ENCODE measurements around the gene MAPK14. TPM values are rescaled to one million over a fixed set of nuclear protein-coding genes. Genes with fewer than 3 reads are reported as not detected.
A peak's percentile ranks its signal among the peaks of the same experiment; 100 is the strongest.

Gene MAPK14
- total and polyA plus RNA-seq, 12 donors = 11.3 to 119 (median 49.3) TPM

GRCh38 chr6:36136034-36136433 lies 108.4 kb downstream of the MAPK14 start:
- Histone ChIP-seq H3K4me1 (replicated peaks in 1 of 2) (peaks cover 39 to 58% of the 10 kb centered on the region in 2 donors), H3K36me3 (replicated peaks in 1 of 2) (peaks cover 0 to 49% of the 10 kb centered on the region in 2 donors), H3K4me3 (no peak overlapping the region), H3K27me3 (no peaks in the 10 kb centered on the region), H3K9me3 (replicated peaks in 1 of 3) (no peaks in the 10 kb centered on the region), H3K27ac (no peak overlapping the region)
- intact Hi-C loops (cut with DNase I) = loop anchor here in 1 of 2 donors (10.0 kb wide), 2 partner anchors 59 to 229 kb away; partner anchors contain the start of gene BRPF3
- 92 to 95% (median 94%) methylated on average over 2 of the region's 2 CpGs; no CpG with 5 or more reads in 1 of the 4 donors for WGBS, 4 donors
- no peak for DNase-seq
- TF ChIP-seq POLR2A (IDR thresholded peaks at IDR 0.05) = no peak
- TF ChIP-seq CTCF (IDR thresholded peaks at IDR 0.05) = no peak

- no peaks in the 10 kb centered on the region for H3K9me3 ChIP-seq (replicated peaks in 1 of 3)
- peak in 2 of 7 donors; percentile 14 to 56 for DNase-seq
- H3K4me1 ChIP-seq (replicated peaks in 1 of 2) = peaks cover 34 to 53% of the 10 kb centered on the region in 2 donors
- 94 to 97% (median 96%) methylated on average over 5 to 12 of the region's 12 CpGs for WGBS, 4 donors
- intact Hi-C loops (cut with DNase I) = loop anchor here in 1 of 2 donors (10.0 kb wide), 2 partner anchors 58 to 228 kb away; partner anchors contain the start of gene BRPF3
- no peak overlapping the region for H3K27ac ChIP-seq
- H3K36me3 ChIP-seq (replicated peaks in 1 of 2) = peaks cover 0 to 50% of the 10 kb centered on the region in 2 donors
- H3K27me3 ChIP-seq = no peaks in the 10 kb centered on the region
- TF ChIP-seq POLR2A (IDR thresholded peaks at IDR 0.05) = no peak
- TF ChIP-seq CTCF (IDR thresholded peaks at IDR 0.05) = no peak
- H3K4me3 ChIP-seq = no peak overlapping the region
These were observed 108.9 kb downstream of the MAPK14 start for GRCh38 chr6:36136551-36136950.

GRCh38 chr6:36138667-36139066 lies 111.1 kb downstream of the MAPK14 start:
- Histone ChIP-seq H3K4me1 (replicated peaks in 1 of 2) (peaks cover 14 to 31% of the 10 kb centered on the region in 2 donors), H3K36me3 (replicated peaks in 1 of 2) (peaks cover 0 to 50% of the 10 kb centered on the region in 2 donors), H3K4me3 (no peak overlapping the region), H3K9me3 (replicated peaks in 1 of 3) (no peaks in the 10 kb centered on the region), H3K27ac (no peak overlapping the region), H3K27me3 (no peaks in the 10 kb centered on the region)
- DNase-seq = no peak
- 87 to 93% (median 91%) methylated on average over 15 of the region's 15 CpGs for WGBS, 4 donors
- no peak for TF ChIP-seq POLR2A (IDR thresholded peaks at IDR 0.05)
- TF ChIP-seq CTCF (IDR thresholded peaks at IDR 0.05) = no peak
- intact Hi-C loops (cut with DNase I) = loop anchor here in 1 of 2 donors (10.0 kb wide), 2 partner anchors 56 to 226 kb away; partner anchors contain the start of gene BRPF3

GRCh38 chr6:36139431-36139830 lies 111.8 kb downstream of the MAPK14 start:
- Histone ChIP-seq H3K4me3 (no peak overlapping the region), H3K27ac (peak overlapping the region in 4 of 5 donors; percentile 9 to 33 (median 23)), H3K4me1 (replicated peaks in 1 of 2) (peaks cover 9 to 24% of the 10 kb centered on the region in 2 donors), H3K27me3 (no peaks in the 10 kb centered on the region), H3K9me3 (replicated peaks in 1 of 3) (no peaks in the 10 kb centered on the region), H3K36me3 (replicated peaks in 1 of 2) (peaks cover 0 to 50% of the 10 kb centered on the region in 2 donors)
- intact Hi-C loops (cut with DNase I) = loop anchor here in 1 of 2 donors (10.0 kb wide), 2 partner anchors 55 to 225 kb away; partner anchors contain the start of gene BRPF3
- WGBS, 4 donors = 63 to 74% (median 67%) methylated on average over 6 to 7 of the region's 7 CpGs
- TF ChIP-seq POLR2A (IDR thresholded peaks at IDR 0.05) (no peak), CTCF (IDR thresholded peaks at IDR 0.05) (peak in 3 of 6 experiments; percentile 17 to 31 (median 18))
- peak in 3 of 7 donors; percentile 46 to 70 (median 55) for DNase-seq
